Small intestine (tissue), 7 donors: ENCODE measurements around the gene AFF3. TPM values are rescaled to one million over a fixed set of nuclear protein-coding genes. Genes with fewer than 3 reads are reported as not detected.

Source experiments
- DNase-seq, 2 donors: peaks; one replicate each; pipeline versions ENCODE4 v3.0.0 to v3.0.0-alpha.2; 2013
- FAIRE-seq: peaks from 2 replicates; lab custom pipeline; 2012; peaks lifted over from hg19 to GRCh38; lab: Jason Lieb, UNC
- H3K27ac ChIP-seq, 3 donors: one replicate each; pipeline ENCODE4 v1.5.1; 2013; ENCODE audit warnings: low read length in 2 of 3, mild to moderate bottlenecking in 2 of 3, control low read depth in 1 of 3, inconsistent platforms in 1 of 3, low read depth in 1 of 3, moderate library complexity in 1 of 3
- H3K27me3 ChIP-seq, 3 donors: one replicate each; pipeline ENCODE4 v1.6.1; 2013; ENCODE audit warnings: low read length in 3 of 3, inconsistent platforms in 1 of 3; ENCODE audit not compliant: control insufficient read depth in 3 of 3, insufficient read depth in 3 of 3
- H3K36me3 ChIP-seq, 3 donors: one replicate each; pipeline ENCODE4 v1.6.1; 2013; ENCODE audit warnings: low read length in 3 of 3, inconsistent platforms in 1 of 3, low read depth in 1 of 3, mild to moderate bottlenecking in 1 of 3, moderate library complexity in 1 of 3; ENCODE audit not compliant: control insufficient read depth in 3 of 3, insufficient read depth in 2 of 3
- H3K4me1 ChIP-seq, 3 donors: one replicate each; pipeline ENCODE4 v1.6.1; 2013; ENCODE audit warnings: low read length in 2 of 3, inconsistent platforms in 1 of 3, low read depth in 1 of 3, mild to moderate bottlenecking in 1 of 3, moderate library complexity in 1 of 3; ENCODE audit not compliant: control insufficient read depth in 3 of 3, insufficient read depth in 2 of 3
- H3K4me3 ChIP-seq, 3 donors: one replicate each; pipeline ENCODE4 v1.5.1; 2013; ENCODE audit warnings: low read length in 3 of 3, control low read depth in 1 of 3, inconsistent platforms in 1 of 3, low read depth in 1 of 3, mild to moderate bottlenecking in 1 of 3, moderate library complexity in 1 of 3
- H3K9me3 ChIP-seq, 2 donors: one replicate each; pipeline ENCODE4 v1.6.1; 2013; ENCODE audit warnings: low read depth in 1 of 2, low read length in 1 of 2; ENCODE audit not compliant: control insufficient read depth in 2 of 2, insufficient read depth in 1 of 2
- WGBS, 3 donors: extraction: QIAGEN DNeasy Blood & Tissue Kit; methylation state at CpG; one replicate each; pipeline ENCODE4 v1.1.7; 2013; 5-methylcytosine and 5-hydroxymethylcytosine counted together
- polyA plus RNA-seq, 4 donors: library from polyadenylated mRNA; stranded (reverse) in 3 of 4; unstranded in 1 of 4; fragments of 200-250 nt in 3 of 4; fragments of 120-200 nt in 1 of 4; gene quantifications; one replicate each; pipeline versions ENCODE4 v1.2.1 to v1.2.3, GENCODE V29; 2013
- donor health status: healthy with polysubstance abuse.
- donor health status: control.
- donor health status: control.
- donor health status: Bipolar disorder and iron deficiency.
- donor health status: healthy.

AFF3 gene
- polyA plus RNA-seq, 4 donors = 0.27 to 3.2 (median 0.92) TPM; not detected in 1

DNA sequence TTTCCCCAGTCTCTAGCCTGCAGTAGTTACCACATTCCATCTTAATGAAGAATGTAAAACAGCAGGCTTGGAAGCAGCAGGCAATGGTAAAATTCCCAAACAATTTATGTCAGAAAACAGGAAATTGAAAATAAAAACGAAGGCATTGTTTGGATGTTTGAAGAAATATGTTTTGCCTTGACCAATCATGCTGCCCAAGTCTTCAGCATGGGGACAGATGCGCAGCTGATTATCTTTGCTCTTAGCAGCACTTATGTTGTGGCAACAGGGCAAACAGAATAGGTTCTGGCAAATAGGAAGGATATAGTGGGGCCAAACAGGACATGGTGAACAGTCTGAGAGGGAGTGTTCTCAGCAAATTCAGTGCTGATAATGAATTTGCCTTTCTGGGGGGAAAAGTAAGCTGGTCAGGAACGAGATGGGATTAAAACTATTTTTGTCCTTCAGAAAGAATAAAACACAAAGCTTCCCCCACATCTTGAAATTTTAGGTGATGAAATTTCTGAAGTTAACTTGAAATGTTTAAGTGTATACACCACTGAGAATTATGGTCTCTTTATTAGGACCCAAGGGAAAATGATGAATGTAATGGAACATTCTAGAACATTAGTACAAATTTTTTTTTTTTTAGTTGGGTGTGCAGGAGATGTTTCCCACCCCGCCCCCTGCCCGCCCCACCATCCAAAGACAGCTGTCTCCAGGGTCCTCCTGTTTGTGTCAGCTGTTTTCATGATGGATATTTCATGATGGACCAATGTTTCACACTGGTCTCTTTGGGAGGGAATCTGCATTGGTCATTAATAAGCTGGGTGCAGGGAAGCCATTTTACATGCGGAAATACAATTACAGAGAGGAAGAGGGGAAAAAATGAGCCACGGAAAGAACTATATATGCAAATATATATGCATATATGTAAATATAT is 413.0 kb downstream of the AFF3 start:
- Histone ChIP-seq H3K4me1 (no peaks in the 10 kb centered on the region), H3K27ac (no peak overlapping the region), H3K4me3 (no peak overlapping the region), H3K36me3 (no peaks in the 10 kb centered on the region), H3K9me3 (no peaks in the 10 kb centered on the region), H3K27me3 (no peaks in the 10 kb centered on the region)
- FAIRE-seq (no peak), DNase-seq (peak in 1 of 2 donors; percentile 5)
- 73 to 84% (median 83%) methylated on average over 7 of the region's 7 CpGs for WGBS, 3 donors

DNA sequence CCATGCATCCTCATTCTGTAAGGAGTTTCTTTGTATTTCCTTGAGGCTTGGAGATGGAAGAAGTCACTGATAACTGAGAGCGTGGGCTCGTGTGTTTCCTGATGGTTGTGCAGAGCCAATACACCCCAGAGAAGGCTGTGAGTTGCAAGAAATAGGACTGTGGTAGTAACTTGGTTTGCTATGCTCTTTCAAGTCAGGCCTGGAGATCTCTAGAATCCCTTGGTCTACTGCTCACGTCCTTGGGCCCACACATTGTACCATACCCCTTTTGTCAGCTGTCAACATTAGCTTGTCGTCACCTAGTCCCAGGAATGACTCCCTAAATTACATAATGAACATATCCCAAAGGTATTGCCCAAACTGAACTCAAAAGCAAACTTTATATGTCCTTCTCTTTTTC is 414.2 kb downstream of the AFF3 start:
- no peaks in the 10 kb centered on the region for H3K4me1 ChIP-seq
- H3K36me3 ChIP-seq = no peaks in the 10 kb centered on the region
- H3K9me3 ChIP-seq = no peaks in the 10 kb centered on the region
- H3K27me3 ChIP-seq = no peaks in the 10 kb centered on the region
- H3K4me3 ChIP-seq = no peak overlapping the region
- DNase-seq = no peak
- H3K27ac ChIP-seq = no peak overlapping the region
- WGBS, 3 donors = 67 to 73% (median 71%) methylated on average over 4 of the region's 4 CpGs
- FAIRE-seq = no peak

DNA sequence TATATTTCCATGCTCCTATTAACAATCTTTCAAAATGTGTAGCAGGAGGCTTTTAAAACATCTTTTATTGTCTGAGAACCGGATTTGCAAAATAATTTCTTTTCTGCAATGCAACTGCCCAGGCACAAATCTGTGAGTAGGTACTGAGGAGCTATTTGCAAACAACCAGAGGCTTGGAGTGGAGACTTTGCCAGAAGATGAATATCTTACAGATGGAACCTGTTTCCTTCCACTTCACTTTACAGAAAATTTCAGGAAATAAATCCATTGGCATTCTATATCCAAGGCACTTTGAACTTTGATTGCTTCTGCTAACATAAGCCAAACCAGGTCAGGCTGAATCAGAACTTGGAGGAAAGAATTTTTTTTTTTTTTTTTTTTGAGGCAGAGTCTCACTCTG is 415.2 kb downstream of the AFF3 start:
- peak in 1 of 2 donors; percentile 13 for DNase-seq
- H3K27ac ChIP-seq = no peak overlapping the region
- no peak overlapping the region for H3K4me3 ChIP-seq
- whole genome bisulfite sequencing, 3 donors = 23 to 55% (median 25%) methylated on average over 1 of the region's 1 CpG
- no peaks in the 10 kb centered on the region for H3K4me1 ChIP-seq
- H3K9me3 ChIP-seq = peaks cover 0 to 3% of the 10 kb centered on the region in 2 donors
- no peaks in the 10 kb centered on the region for H3K27me3 ChIP-seq
- H3K36me3 ChIP-seq = no peaks in the 10 kb centered on the region
- no peak for FAIRE-seq

DNA sequence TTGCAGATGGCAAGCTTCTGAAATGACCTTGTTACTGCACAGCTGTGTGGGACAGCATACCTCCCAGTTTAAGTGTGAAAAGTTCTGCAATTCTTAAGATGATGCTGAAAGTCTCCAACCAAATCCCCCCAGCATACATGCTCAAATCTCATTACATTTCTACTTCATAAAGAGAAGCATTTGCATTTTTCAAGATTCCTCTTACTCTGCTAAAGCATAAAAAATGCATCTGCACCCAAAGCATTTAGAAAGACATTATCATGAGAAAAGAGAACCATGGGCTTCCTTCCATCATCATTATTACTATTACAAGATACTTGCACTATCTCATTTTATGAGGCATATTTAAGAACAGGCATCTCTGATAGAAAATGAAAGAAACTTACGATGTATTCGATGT is 415.7 kb downstream of the AFF3 start:
- H3K4me3 ChIP-seq = no peak overlapping the region
- peaks cover 0 to 3% of the 10 kb centered on the region in 2 donors for H3K9me3 ChIP-seq
- no peak for FAIRE-seq
- no peaks in the 10 kb centered on the region for H3K27me3 ChIP-seq
- WGBS, 3 donors = 30 to 48% (median 38%) methylated on average over 2 of the region's 2 CpGs
- H3K36me3 ChIP-seq = no peaks in the 10 kb centered on the region
- H3K27ac ChIP-seq = no peak overlapping the region
- no peaks in the 10 kb centered on the region for H3K4me1 ChIP-seq
- DNase-seq = no peak

DNA sequence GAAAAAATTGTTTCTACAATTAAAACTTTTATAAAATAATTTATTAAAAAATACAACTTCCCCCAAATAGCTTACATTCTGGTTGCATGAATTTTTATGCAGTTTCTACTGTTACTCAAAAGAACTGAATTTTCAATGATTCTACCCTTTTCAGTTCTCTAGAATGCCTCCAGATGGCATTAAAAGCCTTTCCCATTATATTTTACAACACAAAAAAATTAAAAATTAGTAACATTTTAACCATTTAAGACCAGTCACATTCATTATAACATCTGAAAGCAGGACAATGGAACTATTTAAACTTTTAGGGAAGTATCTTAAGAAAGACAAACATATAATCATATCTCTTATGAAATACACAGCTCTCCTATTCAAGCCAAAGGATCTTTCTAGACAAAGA is 416.6 kb downstream of the AFF3 start:
- Histone ChIP-seq H3K27ac (no peak overlapping the region), H3K27me3 (no peaks in the 10 kb centered on the region), H3K36me3 (no peaks in the 10 kb centered on the region), H3K4me3 (no peak overlapping the region), H3K9me3 (peaks cover 0 to 3% of the 10 kb centered on the region in 2 donors), H3K4me1 (no peaks in the 10 kb centered on the region)
- FAIRE-seq = no peak
- no peak for DNase-seq

DNA sequence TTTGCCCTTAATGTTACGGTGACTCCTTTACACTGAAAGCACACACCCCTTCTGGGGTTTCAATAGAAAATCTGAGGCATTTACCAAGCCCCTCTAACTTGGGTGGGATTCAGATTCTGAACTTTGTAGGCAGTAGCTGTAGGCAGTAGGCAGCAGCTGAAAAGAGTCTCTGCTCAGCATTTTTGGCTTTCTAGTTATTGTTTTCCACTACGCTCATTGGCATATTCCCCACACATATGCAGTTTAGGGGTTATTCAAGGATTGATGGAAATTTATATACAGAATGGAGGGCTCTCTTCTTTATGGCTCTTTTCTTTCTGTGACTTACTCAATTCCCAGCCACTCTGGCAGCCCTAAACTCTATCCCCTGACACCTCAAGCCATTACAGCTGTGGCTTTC is 419.9 kb downstream of the AFF3 start:
- Histone ChIP-seq H3K36me3 (no peaks in the 10 kb centered on the region), H3K9me3 (peaks cover 0 to 3% of the 10 kb centered on the region in 2 donors), H3K4me1 (no peaks in the 10 kb centered on the region), H3K4me3 (no peak overlapping the region), H3K27ac (no peak overlapping the region), H3K27me3 (no peaks in the 10 kb centered on the region)
- 92 to 95% (median 94%) methylated on average over 2 of the region's 2 CpGs for WGBS, 3 donors
- DNase-seq = no peak
- no peak for FAIRE-seq

DNA sequence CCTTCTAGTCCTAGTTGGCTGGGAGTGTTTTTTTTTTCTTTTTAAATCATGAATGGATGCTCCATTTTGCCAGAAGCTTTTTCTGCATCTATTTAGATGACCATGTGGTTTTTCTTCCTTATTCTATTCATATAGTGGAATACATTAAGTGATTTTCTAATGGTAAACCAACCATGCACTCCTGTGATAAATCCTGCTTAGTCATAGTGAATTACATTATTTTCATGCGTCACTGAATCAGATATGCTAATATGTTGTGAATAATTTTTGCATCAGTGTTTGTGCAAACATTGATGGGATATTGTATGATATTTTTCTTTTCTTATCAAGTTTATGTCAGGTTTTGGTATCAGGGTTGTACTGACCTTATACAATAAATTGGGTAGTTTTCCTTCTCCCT is 423.3 kb downstream of the AFF3 start:
- DNase-seq (no peak), FAIRE-seq (no peak)
- Histone ChIP-seq H3K27me3 (no peaks in the 10 kb centered on the region), H3K36me3 (no peaks in the 10 kb centered on the region), H3K4me1 (no peaks in the 10 kb centered on the region), H3K27ac (no peak overlapping the region), H3K4me3 (no peak overlapping the region), H3K9me3 (peaks cover 0 to 3% of the 10 kb centered on the region in 2 donors)
- 95 to 100% (median 95%) methylated on average over 1 of the region's 1 CpG for WGBS, 3 donors

DNA sequence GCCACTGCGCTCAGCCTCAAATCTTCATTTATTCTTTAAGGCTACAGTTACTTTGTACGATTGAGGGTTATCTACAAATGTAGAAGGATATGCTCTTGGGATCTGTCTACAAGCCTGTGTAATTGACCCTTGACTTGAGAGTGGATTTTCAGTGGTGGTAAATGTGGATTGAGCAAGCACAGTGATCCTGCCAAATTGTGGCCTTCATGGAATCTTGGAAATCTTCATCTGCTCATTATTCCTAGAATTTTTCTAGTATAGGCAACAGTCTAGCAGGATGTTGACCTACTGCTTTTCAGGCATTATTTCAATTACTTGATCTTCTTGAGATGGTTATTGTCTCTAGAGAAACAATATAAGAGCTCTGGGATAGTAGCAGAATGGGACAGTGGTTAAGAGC is 426.4 kb downstream of the AFF3 start:
- no peaks in the 10 kb centered on the region for H3K36me3 ChIP-seq
- no peaks in the 10 kb centered on the region for H3K4me1 ChIP-seq
- H3K27ac ChIP-seq = no peak overlapping the region
- WGBS, 3 donors = 87 to 97% (median 95%) methylated on average over 2 of the region's 2 CpGs
- H3K4me3 ChIP-seq = no peak overlapping the region
- no peak for DNase-seq
- no peak for FAIRE-seq
- no peaks in the 10 kb centered on the region for H3K27me3 ChIP-seq
- H3K9me3 ChIP-seq = no peaks in the 10 kb centered on the region
